Islet precursor cell (in vitro differentiated cells): ENCODE measurements around the gene CCDC102A.

Source experiments
- DNase-seq: peaks from one replicate; pipeline ENCODE4 v3.0.0-alpha.2; 2018

Gene CCDC102A

GRCh38 chr16:57476546-57477410, 59.6 kb downstream of the CCDC102A start:
- no peak for DNase-seq

- peak; percentile 92 for DNase-seq
Measured at GRCh38 chr16:57475711-57476339, 60.5 kb downstream of the CCDC102A start.

- peak; percentile 53 for DNase-seq
Measured at GRCh38 chr16:57474671-57475661, 61.4 kb downstream of the CCDC102A start.

GRCh38 chr16:57473906-57474305, 62.5 kb downstream of the CCDC102A start:
- no peak for DNase-seq

- DNase-seq: no peak
Measured at GRCh38 chr16:57473176-57473840, 63.1 kb downstream of the CCDC102A start.

GRCh38 chr16:57472665-57473060, 63.7 kb downstream of the CCDC102A start:
- DNase-seq: no peak

GRCh38 chr16:57471852-57472664, 64.3 kb downstream of the CCDC102A start:
- no peak for DNase-seq

GRCh38 chr16:57471209-57471608, 65.2 kb downstream of the CCDC102A start:
- no peak for DNase-seq

GRCh38 chr16:57470711-57471110, 65.7 kb downstream of the CCDC102A start:
- DNase-seq: no peak

- peak; percentile 61 for DNase-seq
Measured at GRCh38 chr16:57469917-57470470, 66.4 kb downstream of the CCDC102A start.

- peak; percentile 52 for DNase-seq
Measured at GRCh38 chr16:57469046-57469445, 67.3 kb downstream of the CCDC102A start.

GRCh38 chr16:57468346-57468745, 68.0 kb downstream of the CCDC102A start:
- DNase-seq: no peak

GRCh38 chr16:57464523-57464922, 71.8 kb downstream of the CCDC102A start:
- no peak for DNase-seq

GRCh38 chr16:57462978-57463362, 73.4 kb downstream of the CCDC102A start:
- DNase-seq: no peak

- DNase-seq: peak; percentile 92
Measured at GRCh38 chr16:57462209-57462977, 74.0 kb downstream of the CCDC102A start, which contains the start of gene POLR2C. Gene POLR2C, plus strand, starts transcription at chr16:57462679. Its CDS starts 46 bp downstream, at chr16:57462725.
